Measurements from ENCODE around the gene HESX1. TPM values are rescaled to one million over a fixed set of nuclear protein-coding genes. Genes with fewer than 3 reads are reported as not detected.

HESX1 gene
- polyA plus RNA-seq, 1 donor from 2014 or later = 4.8 TPM

DNA sequence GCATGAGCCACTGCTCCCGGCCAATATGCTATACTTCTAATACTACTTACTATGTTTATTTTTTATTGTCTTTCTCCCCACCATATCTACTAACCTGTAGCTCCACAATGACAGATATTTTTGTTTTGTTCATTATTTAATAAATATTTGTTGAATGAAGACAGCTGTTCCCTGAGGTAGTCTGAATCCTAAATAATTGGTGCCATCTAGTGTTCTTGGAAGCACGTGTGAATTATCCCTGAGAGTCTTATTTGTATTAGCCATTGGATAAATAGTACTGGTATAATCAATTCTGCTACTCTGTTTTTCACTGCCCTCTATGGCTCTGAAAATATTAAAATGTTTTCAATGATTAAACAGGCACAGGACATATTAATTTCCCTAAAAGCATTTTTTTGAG is 22.1 kb upstream of the HESX1 start:
- Histone ChIP-seq H3F3A (ENCODE audit: insufficient read depth, low read length, poor library complexity, severe bottlenecking) (no peaks in the 10 kb centered on the region), H3K27ac (ENCODE audit: low read length) (no peak overlapping the region), H2AFZ (ENCODE audit: low read depth, low read length) (no peak overlapping the region), H3K4me2 (ENCODE audit: low read length) (no peak overlapping the region), H3K36me3 (ENCODE audit: insufficient read depth, low read length) (no peaks in the 10 kb centered on the region), H3K27me3 (ENCODE audit: insufficient read depth, low read depth, low read length) (no peaks in the 10 kb centered on the region), H3K4me3 (ENCODE audit: low read length) (no peak overlapping the region), H3K9me2 (ENCODE audit: insufficient read depth, low read length) (no peaks in the 10 kb centered on the region), H3K9ac (ENCODE audit: low read length) (no peak overlapping the region), H3K79me2 (replicated peaks; ENCODE audit: insufficient read depth, low read length) (no peaks in the 10 kb centered on the region), H3K9me3 (ENCODE audit: low read length) (no peaks in the 10 kb centered on the region), H4K20me1 (ENCODE audit: insufficient read depth) (no peaks in the 10 kb centered on the region)
- peak; percentile 79 for TF ChIP-seq SMC3 (conservative IDR thresholded peaks at IDR 0.05; ENCODE audit: poor library complexity)
- no peak for TF ChIP-seq TAF1 (IDR thresholded peaks at IDR 0.05; ENCODE audit: low read depth)
- TF ChIP-seq, protein P1, sequence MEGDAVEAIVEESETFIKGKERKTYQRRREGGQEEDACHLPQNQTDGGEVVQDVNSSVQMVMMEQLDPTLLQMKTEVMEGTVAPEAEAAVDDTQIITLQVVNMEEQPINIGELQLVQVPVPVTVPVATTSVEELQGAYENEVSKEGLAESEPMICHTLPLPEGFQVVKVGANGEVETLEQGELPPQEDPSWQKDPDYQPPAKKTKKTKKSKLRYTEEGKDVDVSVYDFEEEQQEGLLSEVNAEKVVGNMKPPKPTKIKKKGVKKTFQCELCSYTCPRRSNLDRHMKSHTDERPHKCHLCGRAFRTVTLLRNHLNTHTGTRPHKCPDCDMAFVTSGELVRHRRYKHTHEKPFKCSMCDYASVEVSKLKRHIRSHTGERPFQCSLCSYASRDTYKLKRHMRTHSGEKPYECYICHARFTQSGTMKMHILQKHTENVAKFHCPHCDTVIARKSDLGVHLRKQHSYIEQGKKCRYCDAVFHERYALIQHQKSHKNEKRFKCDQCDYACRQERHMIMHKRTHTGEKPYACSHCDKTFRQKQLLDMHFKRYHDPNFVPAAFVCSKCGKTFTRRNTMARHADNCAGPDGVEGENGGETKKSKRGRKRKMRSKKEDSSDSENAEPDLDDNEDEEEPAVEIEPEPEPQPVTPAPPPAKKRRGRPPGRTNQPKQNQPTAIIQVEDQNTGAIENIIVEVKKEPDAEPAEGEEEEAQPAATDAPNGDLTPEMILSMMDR (IDR thresholded peaks at IDR 0.05; ENCODE audit: poor library complexity, severe bottlenecking) = peak; percentile 73
- peak; percentile 75 for TF ChIP-seq RAD21 (conservative IDR thresholded peaks at IDR 0.05)

DNA sequence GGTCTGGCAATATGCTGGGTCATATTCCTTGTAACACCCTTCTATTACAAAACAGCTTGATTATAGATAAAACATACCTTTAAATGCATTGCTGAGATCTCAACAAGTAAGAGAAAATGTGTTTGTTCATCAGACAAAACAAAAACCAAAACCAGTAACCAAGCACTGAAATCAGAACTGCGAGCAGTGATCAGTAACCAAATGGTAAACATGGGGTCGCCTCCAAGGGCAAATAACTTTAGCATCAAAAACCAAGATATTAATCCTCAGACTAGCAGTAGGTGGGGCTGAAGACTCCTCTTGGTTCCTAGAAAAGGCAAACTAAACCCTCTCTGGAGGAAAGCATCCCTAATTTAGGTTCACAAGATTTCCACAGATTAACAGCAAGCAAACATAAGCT is 6.6 kb upstream of the HESX1 start:
- no peaks in the 10 kb centered on the region for H3F3A ChIP-seq (ENCODE audit: insufficient read depth, low read length, poor library complexity, severe bottlenecking)
- no peak overlapping the region for H3K27ac ChIP-seq (ENCODE audit: low read length)
- H3K79me2 ChIP-seq (replicated peaks; ENCODE audit: insufficient read depth, low read length) = no peaks in the 10 kb centered on the region
- TF ChIP-seq POLR2AphosphoS5 (IDR thresholded peaks at IDR 0.05) (no peak), SMC3 (conservative IDR thresholded peaks at IDR 0.05; ENCODE audit: poor library complexity) (no peak), MXI1 (conservative IDR thresholded peaks at IDR 0.05; ENCODE audit: poor library complexity, severe bottlenecking) (no peak), EZH2 (IDR thresholded peaks at IDR 0.05; ENCODE audit: borderline replicate concordance, insufficient read depth, low read length, poor library complexity, severe bottlenecking) (no peak), EP300 (conservative IDR thresholded peaks at IDR 0.05; ENCODE audit: poor library complexity, severe bottlenecking) (no peak), TAF1 (IDR thresholded peaks at IDR 0.05; ENCODE audit: low read depth) (no peak), RAD21 (conservative IDR thresholded peaks at IDR 0.05) (no peak)
- TF ChIP-seq, protein P2, sequence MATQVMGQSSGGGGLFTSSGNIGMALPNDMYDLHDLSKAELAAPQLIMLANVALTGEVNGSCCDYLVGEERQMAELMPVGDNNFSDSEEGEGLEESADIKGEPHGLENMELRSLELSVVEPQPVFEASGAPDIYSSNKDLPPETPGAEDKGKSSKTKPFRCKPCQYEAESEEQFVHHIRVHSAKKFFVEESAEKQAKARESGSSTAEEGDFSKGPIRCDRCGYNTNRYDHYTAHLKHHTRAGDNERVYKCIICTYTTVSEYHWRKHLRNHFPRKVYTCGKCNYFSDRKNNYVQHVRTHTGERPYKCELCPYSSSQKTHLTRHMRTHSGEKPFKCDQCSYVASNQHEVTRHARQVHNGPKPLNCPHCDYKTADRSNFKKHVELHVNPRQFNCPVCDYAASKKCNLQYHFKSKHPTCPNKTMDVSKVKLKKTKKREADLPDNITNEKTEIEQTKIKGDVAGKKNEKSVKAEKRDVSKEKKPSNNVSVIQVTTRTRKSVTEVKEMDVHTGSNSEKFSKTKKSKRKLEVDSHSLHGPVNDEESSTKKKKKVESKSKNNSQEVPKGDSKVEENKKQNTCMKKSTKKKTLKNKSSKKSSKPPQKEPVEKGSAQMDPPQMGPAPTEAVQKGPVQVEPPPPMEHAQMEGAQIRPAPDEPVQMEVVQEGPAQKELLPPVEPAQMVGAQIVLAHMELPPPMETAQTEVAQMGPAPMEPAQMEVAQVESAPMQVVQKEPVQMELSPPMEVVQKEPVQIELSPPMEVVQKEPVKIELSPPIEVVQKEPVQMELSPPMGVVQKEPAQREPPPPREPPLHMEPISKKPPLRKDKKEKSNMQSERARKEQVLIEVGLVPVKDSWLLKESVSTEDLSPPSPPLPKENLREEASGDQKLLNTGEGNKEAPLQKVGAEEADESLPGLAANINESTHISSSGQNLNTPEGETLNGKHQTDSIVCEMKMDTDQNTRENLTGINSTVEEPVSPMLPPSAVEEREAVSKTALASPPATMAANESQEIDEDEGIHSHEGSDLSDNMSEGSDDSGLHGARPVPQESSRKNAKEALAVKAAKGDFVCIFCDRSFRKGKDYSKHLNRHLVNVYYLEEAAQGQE (IDR thresholded peaks at IDR 0.05; ENCODE audit: borderline replicate concordance) = no peak
- TF ChIP-seq, protein P1 (IDR thresholded peaks at IDR 0.05; ENCODE audit: poor library complexity, severe bottlenecking) = no peak
- H3K4me2 ChIP-seq (ENCODE audit: low read length) = no peak overlapping the region
- no peak overlapping the region for H3K4me3 ChIP-seq (ENCODE audit: low read length)
- no peaks in the 10 kb centered on the region for H3K9me3 ChIP-seq (ENCODE audit: low read length)
- no peaks in the 10 kb centered on the region for H3K9me2 ChIP-seq (ENCODE audit: insufficient read depth, low read length)
- H4K20me1 ChIP-seq (ENCODE audit: insufficient read depth) = no peaks in the 10 kb centered on the region
- H3K27me3 ChIP-seq (ENCODE audit: insufficient read depth, low read depth, low read length) = no peaks in the 10 kb centered on the region
- no peak overlapping the region for H2AFZ ChIP-seq (ENCODE audit: low read depth, low read length)
- no peak overlapping the region for H3K9ac ChIP-seq (ENCODE audit: low read length)
- no peaks in the 10 kb centered on the region for H3K36me3 ChIP-seq (ENCODE audit: insufficient read depth, low read length)
